Fibroblast of lung (primary cell): ENCODE data around the gene MYH2.

Source experiments
- EZH2 ChIP-seq: IDR thresholded peaks from 2 replicates; pipeline ENCODE4 v1.5.1; 2012; ENCODE audit warnings: low read length, control low read depth, mild to moderate bottlenecking; ENCODE audit errors: missing control alignments
- TF ChIP-seq, protein P1 (sequence below), 2 donors: IDR thresholded peaks in 1 of 2; conservative IDR thresholded peaks in 1 of 2; 1 replicate in 1 of 2; 2 replicates in 1 of 2; pipeline ENCODE4 v1.5.1; 2011 to 2012; ENCODE audit warnings: low read length in 2 of 2, control low read depth in 1 of 2, inconsistent platforms in 1 of 2, low read depth in 1 of 2, mild to moderate bottlenecking in 1 of 2

- no peak for TF ChIP-seq EZH2
- TF ChIP-seq, protein P1, sequence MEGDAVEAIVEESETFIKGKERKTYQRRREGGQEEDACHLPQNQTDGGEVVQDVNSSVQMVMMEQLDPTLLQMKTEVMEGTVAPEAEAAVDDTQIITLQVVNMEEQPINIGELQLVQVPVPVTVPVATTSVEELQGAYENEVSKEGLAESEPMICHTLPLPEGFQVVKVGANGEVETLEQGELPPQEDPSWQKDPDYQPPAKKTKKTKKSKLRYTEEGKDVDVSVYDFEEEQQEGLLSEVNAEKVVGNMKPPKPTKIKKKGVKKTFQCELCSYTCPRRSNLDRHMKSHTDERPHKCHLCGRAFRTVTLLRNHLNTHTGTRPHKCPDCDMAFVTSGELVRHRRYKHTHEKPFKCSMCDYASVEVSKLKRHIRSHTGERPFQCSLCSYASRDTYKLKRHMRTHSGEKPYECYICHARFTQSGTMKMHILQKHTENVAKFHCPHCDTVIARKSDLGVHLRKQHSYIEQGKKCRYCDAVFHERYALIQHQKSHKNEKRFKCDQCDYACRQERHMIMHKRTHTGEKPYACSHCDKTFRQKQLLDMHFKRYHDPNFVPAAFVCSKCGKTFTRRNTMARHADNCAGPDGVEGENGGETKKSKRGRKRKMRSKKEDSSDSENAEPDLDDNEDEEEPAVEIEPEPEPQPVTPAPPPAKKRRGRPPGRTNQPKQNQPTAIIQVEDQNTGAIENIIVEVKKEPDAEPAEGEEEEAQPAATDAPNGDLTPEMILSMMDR (conservative IDR thresholded peaks at IDR 0.05 in 1 of 2, IDR thresholded peaks at IDR 0.05 in 1 of 2; ENCODE audit: low read depth in 1 of 2, low read length in 2 of 2): no peak
Measured at GRCh38 chr17:10474536-10474935, 74.9 kb downstream of the MYH2 start.
